NT2/D1 (cell line): ENCODE measurements around the gene SIK2.

Experiments
- YY1 ChIP-seq: IDR thresholded peaks from 2 replicates; pipeline ENCODE4 v1.6.1; 2011; ENCODE audit not compliant: insufficient read length, insufficient read depth
- ZNF274 ChIP-seq: IDR thresholded peaks from 2 replicates; pipeline ENCODE4 v1.6.1; 2011; ENCODE audit warnings: mild to moderate bottlenecking, low read depth, low read length

DNA sequence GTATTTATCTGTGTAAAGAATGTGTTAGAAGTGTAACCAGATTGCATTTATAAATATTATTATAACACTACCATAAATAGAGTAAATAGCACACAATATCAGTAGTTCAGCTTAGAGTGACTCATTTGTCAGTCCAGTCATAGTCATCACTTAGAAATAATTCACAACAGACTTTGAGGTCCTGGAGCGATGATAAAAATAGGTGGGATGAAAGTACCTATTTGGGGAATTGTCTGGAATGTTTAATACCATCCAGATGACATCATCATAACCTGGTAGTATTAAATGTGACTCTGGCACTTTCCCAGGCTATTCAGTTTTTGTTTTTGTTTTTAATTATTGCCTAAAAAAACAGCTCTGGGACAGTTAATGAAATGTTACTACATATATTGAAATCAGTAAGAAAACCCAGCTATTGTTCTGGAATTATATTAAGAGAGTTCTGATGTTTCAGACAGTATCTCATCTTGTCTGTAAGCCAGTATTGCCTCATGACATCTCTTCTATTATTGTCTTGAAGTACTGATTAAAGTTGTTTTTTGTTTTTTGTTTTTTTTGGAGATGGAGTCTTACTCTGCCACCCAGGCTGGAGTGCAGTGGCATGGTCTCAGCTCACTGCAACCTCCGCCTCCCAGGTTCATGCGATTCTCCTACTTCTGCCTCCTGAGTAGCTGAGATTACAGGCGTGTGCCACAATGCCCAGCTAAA is 74.8 kb downstream of the SIK2 start:
- no peak for TF ChIP-seq YY1
- TF ChIP-seq ZNF274, result no peak
